Tibial nerve (tissue), 4 donors: ENCODE data around the gene MYO1G. TPM values are rescaled to one million over a fixed set of nuclear protein-coding genes. Genes with fewer than 3 reads are reported as not detected.

Experiments
- DNase-seq, 2 donors: peaks; one replicate each; pipeline ENCODE4 v3.0.0-alpha.2; 2019; ENCODE audit warnings: low spot score in 2 of 2
- H3K27ac ChIP-seq, 4 donors: fragments of 200-600 bp; sonication (generic) in 3 of 4; one replicate each; pipeline ENCODE4 v1.5.1; 2017 to 2019; ENCODE audit warnings: mild to moderate bottlenecking in 1 of 4
- H3K27me3 ChIP-seq, 2 donors: fragments of 200-600 bp; sonication (generic) in 1 of 2; one replicate each; pipeline versions ENCODE4 v1.5.1 to v1.6.0; 2017 to 2019
- H3K36me3 ChIP-seq, 3 donors: fragments of 200-600 bp; sonication (generic); one replicate each; pipeline ENCODE4 v1.5.1; 2018 to 2019
- H3K4me1 ChIP-seq, 4 donors: fragments of 200-600 bp; sonication (generic) in 3 of 4; one replicate each; pipeline ENCODE4 v1.5.1; 2017 to 2019
- H3K4me3 ChIP-seq, 4 donors: fragments of 200-600 bp; sonication (generic) in 3 of 4; one replicate each; pipeline ENCODE4 v1.5.1; 2017 to 2019; ENCODE audit warnings: mild to moderate bottlenecking in 1 of 4, moderate library complexity in 1 of 4
- H3K9me3 ChIP-seq, 4 donors: fragments of 200-600 bp; sonication (generic) in 3 of 4; one replicate each; pipeline ENCODE4 v1.5.1; 2017 to 2019
- EP300 ChIP-seq, 2 donors: sonication (generic); formaldehyde crosslinking; IDR thresholded peaks; one replicate each; pipeline ENCODE4 v1.6.1; 2017; ENCODE audit warnings: antibody characterized with exemption in 2 of 2, mild to moderate bottlenecking in 1 of 2
- POLR2A ChIP-seq, 2 donors: fragments of 450-650 bp; IDR thresholded peaks; one replicate each; pipeline ENCODE4 v1.6.1; 2017; ENCODE audit warnings: antibody characterized with exemption in 2 of 2, mild to moderate bottlenecking in 2 of 2, moderate library complexity in 2 of 2
- WGBS, 2 donors: methylation state at CpG; one replicate each; pipeline ENCODE4 v1.1.5; 2018; 5-methylcytosine and 5-hydroxymethylcytosine counted together
- total RNA-seq, 4 donors: library from RNA; depleted of rRNA; stranded (reverse); fragments of >200 nt; gene quantifications; one replicate each; pipeline ENCODE4 v1.1.0, GENCODE V29; 2016
- TF ChIP-seq, protein P1 (sequence below), 5 experiments: fragments of 200-600 bp in 3 of 5; fragments of 450-650 bp in 2 of 5; sonication (generic) in 3 of 5; IDR thresholded peaks; one replicate each; pipeline ENCODE4 v1.5.1; 2016 to 2019; ENCODE audit warnings: antibody characterized with exemption in 5 of 5, mild to moderate bottlenecking in 3 of 5, moderate library complexity in 2 of 5

Gene MYO1G
- total RNA-seq, 4 donors from 2014 or later, result 0.84 to 10.5 (median 3.3) TPM

DNA sequence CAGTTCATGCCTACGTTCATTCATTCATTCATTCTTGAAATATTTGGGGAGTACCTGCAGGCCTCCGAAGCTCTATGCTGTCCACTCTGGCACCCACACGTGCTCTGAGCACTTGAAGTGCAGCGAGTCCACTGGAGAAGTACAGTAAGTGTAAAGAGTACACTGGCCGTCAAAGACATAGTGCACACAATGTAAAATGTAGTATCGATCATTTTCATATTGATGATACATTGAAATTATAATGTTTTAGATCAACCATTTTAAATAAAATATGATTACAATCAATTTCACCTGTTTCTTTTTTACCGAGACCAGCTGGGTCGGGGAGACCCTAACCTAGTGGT lies 56.5 kb downstream of the MYO1G start:
- Histone ChIP-seq H3K4me1 (peaks cover 0 to 7% (median 0%) of the 10 kb centered on the region in 4 donors), H3K27me3 (no peaks in the 10 kb centered on the region), H3K9me3 (no peaks in the 10 kb centered on the region), H3K27ac (no peak overlapping the region), H3K4me3 (no peak overlapping the region), H3K36me3 (no peaks in the 10 kb centered on the region)
- WGBS, 2 donors, result 62 to 64% methylated on average over 8 of the region's 8 CpGs
- no peak for DNase-seq
- TF ChIP-seq EP300 (IDR thresholded peaks at IDR 0.05), result no peak
- no peak for TF ChIP-seq POLR2A (IDR thresholded peaks at IDR 0.05)
- TF ChIP-seq, protein P1, sequence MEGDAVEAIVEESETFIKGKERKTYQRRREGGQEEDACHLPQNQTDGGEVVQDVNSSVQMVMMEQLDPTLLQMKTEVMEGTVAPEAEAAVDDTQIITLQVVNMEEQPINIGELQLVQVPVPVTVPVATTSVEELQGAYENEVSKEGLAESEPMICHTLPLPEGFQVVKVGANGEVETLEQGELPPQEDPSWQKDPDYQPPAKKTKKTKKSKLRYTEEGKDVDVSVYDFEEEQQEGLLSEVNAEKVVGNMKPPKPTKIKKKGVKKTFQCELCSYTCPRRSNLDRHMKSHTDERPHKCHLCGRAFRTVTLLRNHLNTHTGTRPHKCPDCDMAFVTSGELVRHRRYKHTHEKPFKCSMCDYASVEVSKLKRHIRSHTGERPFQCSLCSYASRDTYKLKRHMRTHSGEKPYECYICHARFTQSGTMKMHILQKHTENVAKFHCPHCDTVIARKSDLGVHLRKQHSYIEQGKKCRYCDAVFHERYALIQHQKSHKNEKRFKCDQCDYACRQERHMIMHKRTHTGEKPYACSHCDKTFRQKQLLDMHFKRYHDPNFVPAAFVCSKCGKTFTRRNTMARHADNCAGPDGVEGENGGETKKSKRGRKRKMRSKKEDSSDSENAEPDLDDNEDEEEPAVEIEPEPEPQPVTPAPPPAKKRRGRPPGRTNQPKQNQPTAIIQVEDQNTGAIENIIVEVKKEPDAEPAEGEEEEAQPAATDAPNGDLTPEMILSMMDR (IDR thresholded peaks at IDR 0.05), result peak in 1 of 5 experiments; percentile 4

DNA sequence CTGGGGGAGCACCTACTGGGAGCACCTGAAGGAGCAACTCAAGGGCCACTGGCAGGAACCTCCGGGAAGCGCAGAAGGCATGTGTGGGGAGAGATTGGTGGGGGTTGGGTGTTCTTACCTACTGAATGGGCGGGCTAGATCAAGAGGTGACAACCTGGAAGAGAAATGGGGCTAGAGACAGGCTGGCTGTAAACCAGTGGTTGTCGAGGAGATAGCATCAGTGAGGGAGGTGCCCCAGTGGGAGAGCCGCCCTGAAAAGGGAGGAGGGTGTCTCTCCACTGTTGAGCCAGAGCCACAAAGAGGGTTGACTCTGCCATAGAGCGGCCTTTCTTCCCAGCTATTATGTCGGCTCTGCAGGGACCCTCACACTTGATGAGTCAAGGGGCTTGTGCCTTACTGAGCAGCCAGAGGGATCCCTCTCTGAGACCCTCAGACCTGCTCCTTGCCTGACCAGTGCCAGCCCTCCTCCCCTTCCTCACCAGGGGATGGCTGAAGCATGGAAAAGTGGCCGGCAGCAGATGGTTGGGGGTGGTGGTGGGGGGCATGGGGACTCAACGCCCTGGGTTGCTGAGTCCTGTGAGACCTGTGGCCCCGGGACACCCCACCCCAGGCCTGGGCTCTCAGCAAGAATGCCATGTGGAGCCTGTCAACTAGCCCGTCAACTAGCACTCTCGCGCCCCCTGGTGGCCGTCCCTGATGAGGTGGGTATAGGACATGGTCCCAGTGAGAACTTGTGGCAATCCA lies 57.0 kb downstream of the MYO1G start:
- H3K4me1 ChIP-seq, result peaks cover 0 to 7% (median 0%) of the 10 kb centered on the region in 4 donors
- H3K9me3 ChIP-seq, result no peaks in the 10 kb centered on the region
- no peak overlapping the region for H3K4me3 ChIP-seq
- no peak for TF ChIP-seq EP300 (IDR thresholded peaks at IDR 0.05)
- TF ChIP-seq, protein P1 (IDR thresholded peaks at IDR 0.05), result peak; percentile 73 to 87 (median 81)
- TF ChIP-seq POLR2A (IDR thresholded peaks at IDR 0.05), result no peak
- 33 to 39% methylated on average over 14 of the region's 14 CpGs for WGBS, 2 donors
- peak; percentile 93 to 99 for DNase-seq
- no peaks in the 10 kb centered on the region for H3K36me3 ChIP-seq
- no peak overlapping the region for H3K27ac ChIP-seq
- H3K27me3 ChIP-seq, result no peaks in the 10 kb centered on the region

DNA sequence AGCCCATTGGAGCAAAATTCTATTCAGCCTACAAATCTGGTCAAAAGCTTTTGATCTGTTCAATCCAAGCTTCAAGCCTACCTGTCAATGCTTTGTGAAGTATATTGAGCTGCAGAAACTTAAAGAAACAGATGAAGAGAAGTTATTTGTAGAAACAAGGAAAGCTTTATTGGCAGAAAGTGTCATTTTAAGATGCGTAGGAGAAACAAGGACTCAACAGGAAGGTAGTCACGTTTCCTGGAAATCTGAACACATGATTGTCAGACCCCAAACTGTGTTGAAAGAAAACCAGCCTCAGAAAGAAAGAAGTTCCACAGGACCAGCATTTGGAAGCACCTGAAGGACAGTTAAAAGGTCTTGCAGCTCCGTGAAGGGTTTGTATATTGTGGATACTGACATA lies 58.7 kb downstream of the MYO1G start:
- 67 to 78% methylated on average over 3 of the region's 3 CpGs for WGBS, 2 donors
- Histone ChIP-seq H3K4me1 (peaks cover 0 to 10% (median 0%) of the 10 kb centered on the region in 4 donors), H3K4me3 (no peak overlapping the region), H3K27me3 (no peaks in the 10 kb centered on the region), H3K9me3 (no peaks in the 10 kb centered on the region), H3K36me3 (no peaks in the 10 kb centered on the region), H3K27ac (no peak overlapping the region)
- TF ChIP-seq POLR2A (IDR thresholded peaks at IDR 0.05), result no peak
- TF ChIP-seq, protein P1 (IDR thresholded peaks at IDR 0.05), result no peak
- TF ChIP-seq EP300 (IDR thresholded peaks at IDR 0.05), result no peak
- no peak for DNase-seq

DNA sequence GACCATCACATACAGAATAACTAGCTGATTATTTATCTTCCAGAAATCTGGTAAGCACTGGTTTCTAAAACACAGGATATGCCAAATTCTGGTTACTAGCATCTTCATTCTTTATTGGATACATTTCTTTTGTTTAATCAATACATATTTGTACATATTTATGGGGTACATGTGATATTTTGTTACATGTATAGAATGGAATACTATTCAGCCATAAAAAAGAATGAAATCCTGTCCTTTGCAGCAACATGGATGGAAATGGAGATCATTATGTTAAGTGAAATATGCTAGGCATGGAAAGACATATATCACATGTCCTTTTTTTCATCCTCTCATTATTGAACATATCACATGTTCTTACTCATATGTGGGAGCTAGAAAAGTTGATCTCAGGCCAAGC lies 60.8 kb downstream of the MYO1G start:
- DNase-seq, result no peak
- no peak overlapping the region for H3K27ac ChIP-seq
- H3K4me3 ChIP-seq, result no peak overlapping the region
- no peaks in the 10 kb centered on the region for H3K9me3 ChIP-seq
- no peaks in the 10 kb centered on the region for H3K27me3 ChIP-seq
- H3K4me1 ChIP-seq, result peaks cover 0 to 16% (median 0%) of the 10 kb centered on the region in 4 donors
- no peaks in the 10 kb centered on the region for H3K36me3 ChIP-seq
- TF ChIP-seq EP300 (IDR thresholded peaks at IDR 0.05) (no peak), POLR2A (IDR thresholded peaks at IDR 0.05) (no peak)
- TF ChIP-seq, protein P1 (IDR thresholded peaks at IDR 0.05), result no peak

DNA sequence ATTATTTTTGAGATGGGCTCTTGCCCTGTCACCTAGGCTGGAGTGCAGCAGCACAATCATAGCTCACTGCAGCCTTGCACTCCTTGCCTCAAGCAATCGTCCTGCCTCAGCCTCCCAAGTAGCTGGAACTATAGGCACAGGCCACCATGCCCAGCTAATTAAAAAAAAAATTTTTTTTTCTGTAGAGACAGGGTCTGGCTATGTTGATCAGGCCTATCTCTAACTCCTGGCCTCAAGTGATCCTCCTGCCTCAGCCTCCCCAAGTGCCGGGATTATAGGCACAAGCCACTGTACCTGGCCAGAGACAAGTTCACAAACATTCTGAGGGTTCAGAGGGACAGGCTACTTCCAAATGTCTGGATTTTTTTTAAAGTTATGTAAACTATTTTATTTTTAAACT lies 61.4 kb downstream of the MYO1G start:
- TF ChIP-seq EP300 (IDR thresholded peaks at IDR 0.05) (no peak), POLR2A (IDR thresholded peaks at IDR 0.05) (no peak)
- TF ChIP-seq, protein P1 (IDR thresholded peaks at IDR 0.05), result no peak
- Histone ChIP-seq H3K4me3 (no peak overlapping the region), H3K9me3 (no peaks in the 10 kb centered on the region), H3K27me3 (no peaks in the 10 kb centered on the region), H3K4me1 (peaks cover 0 to 22% (median 0%) of the 10 kb centered on the region in 4 donors), H3K27ac (no peak overlapping the region), H3K36me3 (no peaks in the 10 kb centered on the region)
- DNase-seq, result no peak
- 88 to 91% methylated on average over 2 of the region's 2 CpGs for WGBS, 2 donors
